Breast epithelium (tissue), 4 donors: ENCODE data around the gene CENPP. TPM values are rescaled to one million over a fixed set of nuclear protein-coding genes. Genes with fewer than 3 reads are reported as not detected.
A peak's percentile ranks its signal among the peaks of the same experiment; 100 is the strongest.

Source experiments
- DNase-seq, 2 donors: peaks; one replicate each; pipeline ENCODE4 v3.0.0-alpha.2; 2019; ENCODE audit warnings: low spot score in 2 of 2
- H3K27ac ChIP-seq, 2 donors: fragments of 200-600 bp; sonication (generic) in 1 of 2; one replicate each; pipeline ENCODE4 v1.5.1; 2016 to 2019; ENCODE audit warnings: mild to moderate bottlenecking in 1 of 2
- H3K27me3 ChIP-seq, 2 donors: fragments of 200-600 bp; sonication (generic) in 1 of 2; one replicate each; pipeline versions ENCODE4 v1.5.1 to v1.6.0; 2017 to 2019; ENCODE audit warnings: control low read depth in 1 of 2, mild to moderate bottlenecking in 1 of 2
- H3K36me3 ChIP-seq: fragments of 200-600 bp; one replicate; pipeline ENCODE4 v1.5.1; 2019
- H3K4me1 ChIP-seq, 2 donors: fragments of 200-600 bp; sonication (generic); one replicate each; pipeline ENCODE4 v1.5.1; 2016 to 2019; ENCODE audit warnings: control low read depth in 1 of 2
- H3K4me3 ChIP-seq, 3 donors: fragments of 200-600 bp; sonication (generic); 1 replicate in 2 of 3; 2 replicates in 1 of 3; pipeline ENCODE4 v1.5.1; 2016 to 2019; ENCODE audit warnings: mild to moderate bottlenecking in 3 of 3, moderate library complexity in 2 of 3
- H3K9me3 ChIP-seq, 2 donors: fragments of 200-600 bp; sonication (generic) in 1 of 2; one replicate each; pipeline ENCODE4 v1.5.1; 2016 to 2019; ENCODE audit warnings: control low read depth in 1 of 2
- POLR2A ChIP-seq: fragments of 450-650 bp; IDR thresholded peaks from one replicate; pipeline ENCODE4 v1.6.1; 2016; ENCODE audit warnings: antibody characterized with exemption, mild to moderate bottlenecking, moderate library complexity
- POLR2AphosphoS5 ChIP-seq, 3 donors: sonication (generic); formaldehyde crosslinking; IDR thresholded peaks; one replicate each; pipeline ENCODE4 v1.6.1; 2017; ENCODE audit warnings: antibody characterized with exemption in 3 of 3
- intact Hi-C: fragments of 100-400 bp; cut with DNase I; formaldehyde crosslinking; loops from one replicate; pipeline ENCODE4 v1.15.1; 2023; ENCODE audit warnings: low total_unique reads
- total RNA-seq, 3 donors: library from RNA; depleted of rRNA; stranded (reverse); fragments of >200 nt; gene quantifications; one replicate each; pipeline ENCODE4 v1.1.0, GENCODE V29; 2016
- TF ChIP-seq, protein P1 (sequence below), 3 donors: fragments of 450-650 bp; IDR thresholded peaks; one replicate each; pipeline ENCODE4 v1.5.1; 2016 to 2017; ENCODE audit warnings: antibody characterized with exemption in 3 of 3, mild to moderate bottlenecking in 3 of 3, moderate library complexity in 3 of 3

The CENPP gene
- total RNA-seq, 3 donors from 2014 or later: 3.9 to 6.1 (median 4.5) TPM

DNA sequence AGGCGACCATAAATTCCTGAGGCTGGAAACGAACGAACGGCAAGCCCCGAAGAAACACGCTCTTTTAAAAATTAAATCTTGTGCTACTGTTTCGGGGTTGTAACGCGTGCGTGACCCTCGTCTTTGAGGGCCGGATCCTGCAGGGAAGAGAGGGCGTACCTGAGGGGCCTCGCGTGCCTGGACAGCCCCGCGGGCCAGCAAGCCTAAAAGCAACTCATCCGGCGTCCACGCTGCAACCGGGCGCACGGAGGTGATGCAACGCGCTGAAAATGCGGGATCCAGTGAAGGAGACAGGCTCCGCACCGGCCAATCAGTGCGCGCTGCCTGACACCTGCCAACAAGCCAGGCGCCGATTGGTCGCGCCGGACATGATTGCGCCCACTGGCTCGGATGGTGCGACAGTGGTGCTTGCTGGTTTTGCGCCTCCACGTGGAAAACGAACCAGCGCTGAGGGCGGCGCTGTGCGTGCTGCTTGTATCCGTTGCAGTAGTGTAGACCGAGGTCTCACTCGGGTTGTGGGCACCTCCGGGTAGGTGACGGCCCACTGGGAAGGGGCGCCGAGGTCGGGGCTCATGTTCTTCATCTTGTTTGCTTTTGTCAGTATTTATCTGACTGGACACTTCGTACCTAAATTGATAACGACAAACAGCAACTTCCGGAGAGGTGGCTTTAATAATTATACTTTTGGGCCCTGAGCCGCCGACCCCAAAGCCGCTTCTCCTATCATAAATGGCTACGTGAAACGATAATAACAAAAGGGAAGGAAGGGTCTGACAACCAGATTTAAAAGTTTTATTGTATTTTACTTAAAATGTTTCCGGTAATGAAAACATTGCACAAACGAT, 32.1 kb upstream of the CENPP start, which contains the start of gene IARS1:
Gene IARS1, minus strand, starts transcription at position 246 of the 845 bp plus-strand sequence. CDS start 4,278 bp downstream, outside the sequence.
- no peak for TF ChIP-seq POLR2A
- TF ChIP-seq, protein P1, sequence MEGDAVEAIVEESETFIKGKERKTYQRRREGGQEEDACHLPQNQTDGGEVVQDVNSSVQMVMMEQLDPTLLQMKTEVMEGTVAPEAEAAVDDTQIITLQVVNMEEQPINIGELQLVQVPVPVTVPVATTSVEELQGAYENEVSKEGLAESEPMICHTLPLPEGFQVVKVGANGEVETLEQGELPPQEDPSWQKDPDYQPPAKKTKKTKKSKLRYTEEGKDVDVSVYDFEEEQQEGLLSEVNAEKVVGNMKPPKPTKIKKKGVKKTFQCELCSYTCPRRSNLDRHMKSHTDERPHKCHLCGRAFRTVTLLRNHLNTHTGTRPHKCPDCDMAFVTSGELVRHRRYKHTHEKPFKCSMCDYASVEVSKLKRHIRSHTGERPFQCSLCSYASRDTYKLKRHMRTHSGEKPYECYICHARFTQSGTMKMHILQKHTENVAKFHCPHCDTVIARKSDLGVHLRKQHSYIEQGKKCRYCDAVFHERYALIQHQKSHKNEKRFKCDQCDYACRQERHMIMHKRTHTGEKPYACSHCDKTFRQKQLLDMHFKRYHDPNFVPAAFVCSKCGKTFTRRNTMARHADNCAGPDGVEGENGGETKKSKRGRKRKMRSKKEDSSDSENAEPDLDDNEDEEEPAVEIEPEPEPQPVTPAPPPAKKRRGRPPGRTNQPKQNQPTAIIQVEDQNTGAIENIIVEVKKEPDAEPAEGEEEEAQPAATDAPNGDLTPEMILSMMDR (IDR thresholded peaks at IDR 0.05): peak in 1 of 3 donors; percentile 39
- TF ChIP-seq POLR2AphosphoS5 (IDR thresholded peaks at IDR 0.05): peak; percentile 85 to 88 (median 85)
- Histone ChIP-seq H3K9me3 (no peaks in the 10 kb centered on the region), H3K36me3 (peaks cover 12% of the 10 kb centered on the region), H3K4me1 (peaks cover 3 to 5% of the 10 kb centered on the region in 2 donors), H3K27me3 (no peaks in the 10 kb centered on the region), H3K4me3 (peak within 1 kb of the TSS; percentile 59 to 74 (median 64)), H3K27ac (peak within 1 kb of the TSS; percentile 56 to 77)
- intact Hi-C loops: no loop called here
- DNase-seq: peak; percentile 99 to 100

GRCh38 chr9:92294297-92294676, 31.5 kb upstream of the CENPP start:
- H3K27me3 ChIP-seq: no peaks in the 10 kb centered on the region
- H3K4me1 ChIP-seq: peaks cover 3 to 5% of the 10 kb centered on the region in 2 donors
- TF ChIP-seq POLR2AphosphoS5 (IDR thresholded peaks at IDR 0.05) (no peak), POLR2A (no peak)
- TF ChIP-seq, protein P1 (IDR thresholded peaks at IDR 0.05): no peak
- H3K4me3 ChIP-seq: peak overlapping the region; percentile 59 to 74 (median 64)
- H3K9me3 ChIP-seq: no peaks in the 10 kb centered on the region
- peak overlapping the region; percentile 56 to 77 for H3K27ac ChIP-seq
- intact Hi-C loops: no loop called here
- H3K36me3 ChIP-seq: peaks cover 12% of the 10 kb centered on the region
- DNase-seq: no peak

DNA sequence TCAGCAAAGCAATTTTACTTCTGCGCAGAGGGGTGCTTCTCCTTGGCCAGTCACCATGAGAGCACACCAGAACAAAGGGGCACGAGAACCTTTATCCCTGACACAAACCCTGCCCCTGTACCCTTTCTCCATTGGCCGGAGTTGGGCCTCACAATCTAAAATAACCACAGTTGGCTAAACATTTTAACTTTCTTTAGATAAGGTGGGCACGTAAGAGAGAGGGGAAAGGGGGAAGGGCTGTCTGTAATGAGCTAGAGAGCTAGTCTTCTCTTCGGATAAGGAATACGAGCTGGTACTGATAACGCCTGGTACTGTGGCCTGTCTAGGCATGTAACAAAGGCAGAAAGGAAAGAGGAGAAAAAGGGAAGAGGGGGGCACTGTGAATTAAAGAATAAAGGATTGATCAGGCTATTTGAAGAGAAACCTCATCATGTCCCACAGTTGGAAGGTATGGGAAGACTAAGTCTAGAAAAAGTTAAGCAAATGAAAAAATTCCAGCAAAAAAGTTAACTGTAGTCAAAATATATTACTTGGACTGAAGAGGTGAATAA, 30.4 kb upstream of the CENPP start:
- no peak overlapping the region for H3K27ac ChIP-seq
- H3K9me3 ChIP-seq: no peaks in the 10 kb centered on the region
- H3K36me3 ChIP-seq: peaks cover 12% of the 10 kb centered on the region
- H3K4me3 ChIP-seq: no peak overlapping the region
- H3K27me3 ChIP-seq: no peaks in the 10 kb centered on the region
- intact Hi-C loops: no loop called here
- DNase-seq: no peak
- TF ChIP-seq, protein P1 (IDR thresholded peaks at IDR 0.05): no peak
- TF ChIP-seq POLR2AphosphoS5 (IDR thresholded peaks at IDR 0.05) (no peak), POLR2A (no peak)
- peaks cover 3 to 5% of the 10 kb centered on the region in 2 donors for H3K4me1 ChIP-seq

- Histone ChIP-seq H3K4me3 (no peak overlapping the region), H3K4me1 (peaks cover 3 to 5% of the 10 kb centered on the region in 2 donors), H3K27ac (no peak overlapping the region), H3K9me3 (no peaks in the 10 kb centered on the region), H3K36me3 (peaks cover 13% of the 10 kb centered on the region), H3K27me3 (no peaks in the 10 kb centered on the region)
- intact Hi-C loops: no loop called here
- TF ChIP-seq POLR2AphosphoS5 (IDR thresholded peaks at IDR 0.05) (no peak), POLR2A (no peak)
- TF ChIP-seq, protein P1 (IDR thresholded peaks at IDR 0.05): no peak
- no peak for DNase-seq
Measured at GRCh38 chr9:92295827-92296258, 29.9 kb upstream of the CENPP start.

DNA sequence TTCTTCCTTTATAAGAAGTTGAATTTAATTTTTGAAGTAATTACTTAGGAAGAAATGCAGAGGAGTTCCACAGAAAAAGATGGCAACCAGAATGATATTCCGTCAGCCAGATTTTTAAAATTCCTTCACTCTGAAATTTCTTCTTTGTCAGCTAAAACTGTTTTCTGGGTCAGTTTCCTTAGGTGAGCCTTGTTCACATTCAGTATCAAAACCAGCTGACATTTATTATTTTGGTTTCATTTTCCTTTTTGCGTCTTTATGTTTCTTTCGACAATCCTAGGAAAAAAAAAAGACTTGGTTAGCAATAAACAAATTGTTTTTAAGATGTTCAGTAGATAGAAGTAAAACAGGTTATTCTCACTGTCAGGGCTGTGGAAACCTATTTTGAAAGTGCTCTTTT, 28.1 kb upstream of the CENPP start:
- no peak overlapping the region for H3K4me3 ChIP-seq
- H3K9me3 ChIP-seq: no peaks in the 10 kb centered on the region
- intact Hi-C loops: no loop called here
- TF ChIP-seq POLR2A: no peak
- TF ChIP-seq POLR2AphosphoS5 (IDR thresholded peaks at IDR 0.05): no peak
- TF ChIP-seq, protein P1 (IDR thresholded peaks at IDR 0.05): no peak
- no peaks in the 10 kb centered on the region for H3K27me3 ChIP-seq
- H3K27ac ChIP-seq: no peak overlapping the region
- peaks cover 18% of the 10 kb centered on the region for H3K36me3 ChIP-seq
- no peak for DNase-seq
- H3K4me1 ChIP-seq: peaks cover 3 to 5% of the 10 kb centered on the region in 2 donors
